ENCODE results near the gene SPN.
"Not testable (repeated sequence)": the region's sequence is repeated elsewhere in the genome, so short reads cannot be mapped to it uniquely, and the experiment has no call there.

GRCh38 chr16:29653890-29654289 lies 9.2 kb upstream of the SPN start:
- not testable (repeated sequence) for TF ChIP-seq GABPA (IDR thresholded peaks at IDR 0.05; ENCODE audit: low read depth); CTCF (IDR thresholded peaks at IDR 0.05; ENCODE audit: insufficient read depth, low read length)
- TF ChIP-seq, protein P1, sequence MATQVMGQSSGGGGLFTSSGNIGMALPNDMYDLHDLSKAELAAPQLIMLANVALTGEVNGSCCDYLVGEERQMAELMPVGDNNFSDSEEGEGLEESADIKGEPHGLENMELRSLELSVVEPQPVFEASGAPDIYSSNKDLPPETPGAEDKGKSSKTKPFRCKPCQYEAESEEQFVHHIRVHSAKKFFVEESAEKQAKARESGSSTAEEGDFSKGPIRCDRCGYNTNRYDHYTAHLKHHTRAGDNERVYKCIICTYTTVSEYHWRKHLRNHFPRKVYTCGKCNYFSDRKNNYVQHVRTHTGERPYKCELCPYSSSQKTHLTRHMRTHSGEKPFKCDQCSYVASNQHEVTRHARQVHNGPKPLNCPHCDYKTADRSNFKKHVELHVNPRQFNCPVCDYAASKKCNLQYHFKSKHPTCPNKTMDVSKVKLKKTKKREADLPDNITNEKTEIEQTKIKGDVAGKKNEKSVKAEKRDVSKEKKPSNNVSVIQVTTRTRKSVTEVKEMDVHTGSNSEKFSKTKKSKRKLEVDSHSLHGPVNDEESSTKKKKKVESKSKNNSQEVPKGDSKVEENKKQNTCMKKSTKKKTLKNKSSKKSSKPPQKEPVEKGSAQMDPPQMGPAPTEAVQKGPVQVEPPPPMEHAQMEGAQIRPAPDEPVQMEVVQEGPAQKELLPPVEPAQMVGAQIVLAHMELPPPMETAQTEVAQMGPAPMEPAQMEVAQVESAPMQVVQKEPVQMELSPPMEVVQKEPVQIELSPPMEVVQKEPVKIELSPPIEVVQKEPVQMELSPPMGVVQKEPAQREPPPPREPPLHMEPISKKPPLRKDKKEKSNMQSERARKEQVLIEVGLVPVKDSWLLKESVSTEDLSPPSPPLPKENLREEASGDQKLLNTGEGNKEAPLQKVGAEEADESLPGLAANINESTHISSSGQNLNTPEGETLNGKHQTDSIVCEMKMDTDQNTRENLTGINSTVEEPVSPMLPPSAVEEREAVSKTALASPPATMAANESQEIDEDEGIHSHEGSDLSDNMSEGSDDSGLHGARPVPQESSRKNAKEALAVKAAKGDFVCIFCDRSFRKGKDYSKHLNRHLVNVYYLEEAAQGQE (IDR thresholded peaks at IDR 0.05; ENCODE audit: insufficient replicate concordance, low read depth): not testable (repeated sequence)
